Mammary epithelial cell (primary cell): Measurements from ENCODE around the gene RACK1.

ENCODE experiments used
- EZH2 ChIP-seq: IDR thresholded peaks from 2 replicates; pipeline ENCODE4 v1.6.1; 2012; ENCODE audit warnings: low read length, inconsistent platforms, borderline replicate concordance
- TF ChIP-seq, protein P1 (sequence below), 2 donors: IDR thresholded peaks in 1 of 2; conservative IDR thresholded peaks in 1 of 2; 2 replicates each; pipeline ENCODE4 v1.5.1; 2011 to 2012; ENCODE audit warnings: inconsistent platforms in 2 of 2, low read length in 2 of 2, mild to moderate bottlenecking in 2 of 2, control low read depth in 1 of 2, low read depth in 1 of 2; ENCODE audit not compliant: insufficient read depth in 1 of 2; ENCODE audit errors: extremely low read depth in 1 of 2

DNA sequence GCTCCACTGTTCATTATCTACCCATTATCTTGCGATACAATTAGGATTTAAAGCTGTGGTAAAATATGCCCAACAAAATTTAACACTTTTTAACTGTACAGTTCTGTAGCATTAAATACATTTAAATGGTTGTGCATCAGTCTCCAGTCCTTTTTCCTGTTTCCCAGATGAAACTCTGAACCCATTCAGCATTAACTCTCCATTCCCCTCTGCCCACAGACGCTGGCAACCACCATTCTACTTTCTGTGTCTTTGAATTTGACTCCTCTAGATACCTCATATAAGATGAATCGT, 35.8 kb downstream of the RACK1 start:
- TF ChIP-seq, protein P1, sequence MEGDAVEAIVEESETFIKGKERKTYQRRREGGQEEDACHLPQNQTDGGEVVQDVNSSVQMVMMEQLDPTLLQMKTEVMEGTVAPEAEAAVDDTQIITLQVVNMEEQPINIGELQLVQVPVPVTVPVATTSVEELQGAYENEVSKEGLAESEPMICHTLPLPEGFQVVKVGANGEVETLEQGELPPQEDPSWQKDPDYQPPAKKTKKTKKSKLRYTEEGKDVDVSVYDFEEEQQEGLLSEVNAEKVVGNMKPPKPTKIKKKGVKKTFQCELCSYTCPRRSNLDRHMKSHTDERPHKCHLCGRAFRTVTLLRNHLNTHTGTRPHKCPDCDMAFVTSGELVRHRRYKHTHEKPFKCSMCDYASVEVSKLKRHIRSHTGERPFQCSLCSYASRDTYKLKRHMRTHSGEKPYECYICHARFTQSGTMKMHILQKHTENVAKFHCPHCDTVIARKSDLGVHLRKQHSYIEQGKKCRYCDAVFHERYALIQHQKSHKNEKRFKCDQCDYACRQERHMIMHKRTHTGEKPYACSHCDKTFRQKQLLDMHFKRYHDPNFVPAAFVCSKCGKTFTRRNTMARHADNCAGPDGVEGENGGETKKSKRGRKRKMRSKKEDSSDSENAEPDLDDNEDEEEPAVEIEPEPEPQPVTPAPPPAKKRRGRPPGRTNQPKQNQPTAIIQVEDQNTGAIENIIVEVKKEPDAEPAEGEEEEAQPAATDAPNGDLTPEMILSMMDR (conservative IDR thresholded peaks at IDR 0.05 in 1 of 2, IDR thresholded peaks at IDR 0.05 in 1 of 2; ENCODE audit: extremely low read depth in 1 of 2, insufficient read depth in 1 of 2, low read depth in 1 of 2, low read length in 2 of 2): no peak
- no peak for TF ChIP-seq EZH2
